NCI-H1930 (cell line): ENCODE data around the gene ACP6.
"Not testable (repeated sequence)": the region's sequence is repeated elsewhere in the genome, so short reads cannot be mapped to it uniquely, and the experiment has no call there.

ENCODE experiments used
- DNase-seq, 2 experiments: peaks; one replicate each; lab custom pipeline; 2025; lab: John Stamatoyannopoulos, UW

The ACP6 gene

DNA sequence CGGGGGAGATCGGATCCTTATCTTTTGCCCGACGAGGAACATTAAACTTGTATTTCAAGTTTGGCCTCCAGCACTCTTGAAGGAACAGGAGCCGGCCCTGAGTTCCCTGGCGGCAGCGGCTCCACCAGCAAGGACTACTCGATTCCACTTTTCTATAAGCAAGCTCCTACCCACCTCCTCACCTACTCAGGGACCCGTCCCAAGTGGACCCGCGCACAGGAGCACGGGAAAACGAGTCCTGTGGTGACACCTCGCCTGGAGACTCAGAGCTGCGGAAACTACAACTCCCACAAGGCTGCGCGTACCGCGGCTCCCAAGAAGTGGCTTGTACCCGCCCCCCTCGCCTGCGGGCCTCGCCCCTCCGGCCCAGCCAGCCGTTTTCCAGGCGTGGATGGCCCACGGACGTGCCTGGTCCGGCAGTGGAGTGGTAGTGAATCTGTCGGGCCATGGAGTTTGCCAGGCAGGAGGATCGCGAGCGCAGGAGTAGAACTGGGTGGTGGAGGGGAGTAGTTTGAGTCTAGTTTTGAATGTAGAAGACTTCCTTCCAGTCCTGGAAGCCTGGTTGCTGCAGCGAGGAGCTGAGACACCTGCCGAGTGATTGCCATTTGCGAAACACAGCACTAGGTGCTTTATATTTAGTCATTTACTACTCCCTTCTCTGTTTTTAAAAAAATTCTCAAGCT lies at the start of gene ACP6:
Gene ACP6 (minus strand): TSS at position 206 of the 683 bp plus-strand sequence. CDS start 476 bp downstream, outside the sequence.
- peak; percentile 85 to 94 for DNase-seq

DNA sequence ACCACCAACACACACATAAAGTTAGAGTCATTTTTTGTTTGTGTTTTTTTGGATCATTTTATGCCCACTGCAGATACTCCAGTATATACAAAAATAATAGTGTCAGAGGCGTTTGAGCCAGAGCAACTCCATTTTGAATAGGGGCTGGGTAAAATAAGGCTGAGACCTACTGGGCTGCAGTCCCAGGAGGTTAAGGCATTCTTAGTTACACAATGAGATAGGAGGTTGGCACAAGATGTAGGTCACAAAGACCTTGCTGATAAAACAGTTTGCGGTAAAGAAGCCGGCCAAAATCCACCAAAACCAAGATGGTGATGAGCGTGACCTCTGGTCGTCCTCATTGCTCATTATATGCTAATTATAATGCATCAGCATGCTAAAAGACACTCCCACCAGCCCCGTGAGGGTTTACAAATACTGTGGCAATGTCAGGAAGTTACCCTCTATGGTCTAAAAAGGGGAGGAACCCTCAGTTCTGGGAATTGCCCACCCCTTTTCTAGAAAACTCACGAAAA lies 49.4 kb upstream of the ACP6 start:
- DNase-seq, result no peak

DNA sequence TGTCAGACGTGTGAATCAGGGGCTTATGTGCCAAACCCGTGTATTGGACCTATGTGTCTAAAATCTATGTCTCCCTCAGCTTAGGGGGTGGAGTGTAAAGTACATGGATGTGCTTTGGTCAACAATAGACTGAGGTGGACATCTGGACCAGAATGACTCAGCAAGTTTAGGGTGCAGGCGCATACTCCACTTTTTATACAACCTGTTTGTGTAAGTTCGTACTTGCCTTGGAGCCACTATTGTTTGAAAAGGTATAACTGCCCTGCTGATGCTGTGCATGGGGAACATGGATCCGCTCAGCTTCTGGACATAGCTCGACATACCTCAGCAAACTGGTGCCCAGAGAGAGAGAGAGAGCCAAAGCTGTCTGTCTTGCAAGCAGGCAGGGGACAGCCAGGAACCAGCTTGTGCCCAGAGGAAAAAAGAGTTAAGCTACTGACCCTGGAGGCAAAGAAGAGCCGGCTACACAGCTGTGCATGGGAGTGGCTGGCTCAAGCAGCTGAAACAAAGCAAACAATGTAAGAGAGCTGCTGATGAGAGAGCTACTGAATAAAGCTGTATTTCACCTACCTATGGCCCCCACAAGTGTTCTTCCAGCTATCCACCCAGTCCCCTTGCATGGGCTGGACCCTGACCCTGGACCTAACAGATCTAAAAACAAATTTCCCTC lies 48.8 kb upstream of the ACP6 start:
- DNase-seq, result no peak

DNA sequence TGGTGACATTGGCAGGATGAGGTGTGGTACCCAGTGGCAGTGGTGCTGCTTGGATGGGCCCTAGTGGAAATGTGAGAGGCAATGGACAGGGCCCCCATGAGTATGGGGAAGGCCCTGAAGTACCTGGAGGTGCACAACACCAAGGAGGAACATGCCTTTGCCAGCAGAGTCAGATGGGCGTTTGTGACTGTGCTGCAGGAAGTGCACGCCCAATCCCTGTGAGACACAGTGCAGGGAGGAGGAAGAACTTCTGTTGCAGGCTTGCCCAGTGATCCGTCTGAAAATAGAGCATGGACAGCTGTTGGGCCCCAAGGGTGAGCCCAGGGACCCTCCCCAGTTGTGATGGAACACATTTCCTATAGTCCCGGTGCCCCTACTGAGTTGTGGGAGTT lies 47.4 kb upstream of the ACP6 start:
- DNase-seq, result no peak

DNA sequence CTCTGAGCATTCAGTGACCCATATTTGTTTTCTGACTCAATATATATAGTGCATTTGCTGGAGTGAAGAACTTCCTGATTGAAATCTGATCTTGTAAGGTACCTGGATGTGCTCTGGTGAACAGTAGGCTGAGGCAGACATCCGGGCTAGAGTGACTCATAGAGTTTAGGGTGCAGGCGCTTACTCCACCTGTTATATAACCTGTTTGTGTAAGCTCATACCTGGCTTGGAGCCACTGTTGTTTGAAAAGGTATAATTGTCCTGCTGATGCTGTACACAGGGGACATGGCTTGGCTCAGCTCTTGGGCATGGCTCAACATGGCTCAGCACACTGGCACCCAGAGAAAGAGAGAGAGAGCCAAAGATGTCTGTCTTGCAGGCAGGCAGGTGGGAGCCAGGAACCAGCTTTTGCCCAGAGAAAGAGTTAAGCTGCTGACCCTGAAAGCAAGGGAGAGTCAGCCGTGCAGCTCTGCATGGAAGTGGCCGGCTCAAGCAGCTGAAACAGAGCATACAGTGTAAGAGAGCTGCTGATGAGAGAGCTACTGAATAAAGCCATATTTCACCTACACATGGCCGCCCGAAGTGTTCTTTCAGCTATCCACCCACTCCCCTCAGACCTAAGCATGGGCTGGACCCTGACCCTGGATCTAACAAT lies 46.9 kb upstream of the ACP6 start:
- DNase-seq, result peak in 1 of 2 experiments; percentile 6

DNA sequence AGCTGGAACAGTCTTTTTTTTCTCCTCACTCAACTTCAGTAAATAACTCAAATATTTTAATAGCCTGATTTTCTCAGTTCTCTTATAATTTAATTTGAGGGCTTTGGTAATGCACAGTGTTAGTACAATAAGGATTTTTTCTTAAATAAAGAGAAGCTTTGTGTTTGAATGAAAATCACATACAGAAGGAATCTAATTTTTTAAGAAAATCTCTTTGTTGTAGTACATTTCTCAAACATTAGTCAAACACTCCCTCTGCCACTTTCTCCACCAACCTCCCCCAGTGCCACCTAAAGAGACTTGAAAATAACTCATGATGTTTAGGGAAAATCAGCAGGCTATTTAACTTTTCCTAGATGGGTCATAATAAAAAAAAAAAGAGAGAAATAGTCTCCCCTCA lies 42.3 kb upstream of the ACP6 start:
- DNase-seq, result no peak

DNA sequence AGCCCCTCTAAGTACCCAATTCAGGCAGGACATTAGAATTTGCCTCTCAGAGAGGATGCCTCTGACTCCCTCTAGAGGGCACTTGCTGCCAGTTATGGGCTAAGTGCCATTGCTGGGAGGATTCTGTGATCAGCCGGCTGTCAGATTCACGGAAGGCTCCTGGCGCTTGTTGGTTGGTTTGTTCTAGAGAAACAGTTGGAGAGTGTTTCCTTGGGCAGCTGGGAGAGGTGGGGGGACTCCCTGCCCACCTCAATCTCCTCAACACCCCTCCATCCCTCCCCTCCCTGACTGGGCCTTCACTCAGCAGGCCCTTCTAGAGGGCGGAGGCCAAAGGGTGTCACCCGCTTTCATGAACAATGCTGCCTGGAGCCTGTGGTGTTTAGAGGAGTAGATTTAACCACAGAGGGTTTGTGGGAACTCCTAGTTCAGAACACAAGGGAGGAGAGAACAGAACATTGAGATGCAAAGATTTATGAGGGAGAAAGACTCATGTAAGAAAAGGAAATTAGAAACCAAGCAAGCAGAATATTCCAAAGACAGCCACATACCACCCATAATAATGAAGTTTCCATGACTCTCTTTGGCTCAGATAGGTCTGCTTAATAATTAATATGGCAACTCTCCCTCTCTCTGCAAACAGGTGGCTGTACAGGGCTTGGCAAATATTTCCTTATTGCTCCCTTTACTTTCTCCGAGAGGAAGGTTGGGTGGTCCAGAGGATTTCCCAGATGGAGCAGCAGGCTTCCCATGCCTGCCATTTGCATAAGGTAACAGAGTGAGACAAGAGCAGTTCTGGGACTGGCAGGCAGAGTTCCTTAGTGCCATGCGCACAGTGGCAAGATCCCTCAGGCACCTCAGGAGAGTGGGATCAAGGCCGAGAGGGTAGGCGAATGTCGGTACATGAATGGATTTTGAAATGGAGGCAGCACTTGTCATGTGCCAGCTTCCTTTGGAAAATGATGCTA lies 30.0 kb upstream of the ACP6 start:
- peak; percentile 44 to 62 for DNase-seq

DNA sequence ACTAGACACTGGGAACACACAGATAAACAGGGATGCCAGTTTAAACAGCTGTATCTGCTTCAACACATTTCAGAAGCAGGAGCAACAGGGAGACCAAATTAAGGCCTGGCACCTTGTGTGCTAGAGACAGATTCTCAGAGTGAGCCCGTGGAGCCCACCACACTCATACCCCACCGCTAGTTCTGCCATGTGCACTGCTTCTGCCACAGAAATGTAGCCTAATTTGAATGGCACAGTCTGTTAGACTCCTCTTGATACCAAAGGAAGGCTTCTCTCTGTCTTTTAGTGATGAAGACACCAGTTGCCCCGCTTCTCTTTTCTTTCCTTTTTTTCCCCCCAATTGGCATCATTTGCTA lies 29.3 kb upstream of the ACP6 start:
- no peak for DNase-seq

DNA sequence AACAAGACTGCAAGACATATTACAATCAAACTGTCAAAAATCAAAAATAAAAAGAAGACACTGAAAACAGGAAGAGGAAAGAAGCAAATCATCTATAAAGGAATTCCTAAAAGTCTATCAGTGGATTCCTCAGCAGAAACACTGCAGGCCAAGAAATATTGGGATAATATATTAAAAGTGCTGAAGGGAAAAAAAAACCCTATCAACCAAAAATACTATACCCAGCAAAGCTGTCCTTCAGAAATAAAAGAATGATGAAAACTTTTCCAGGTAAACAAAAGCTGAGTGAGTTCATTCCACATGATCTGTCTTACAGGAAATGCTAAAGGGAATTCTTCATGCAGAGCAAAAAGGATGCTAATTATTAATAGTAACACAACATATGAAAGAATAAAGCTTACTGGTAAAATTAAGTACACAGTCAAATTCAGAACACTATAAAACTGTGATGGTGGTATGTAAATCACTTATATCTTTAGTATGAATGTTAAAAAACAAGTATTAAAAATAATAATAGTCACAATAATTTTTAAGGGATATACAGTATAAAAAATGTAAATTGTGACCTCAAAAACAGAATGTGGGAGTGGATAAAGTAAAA lies 12.9 kb upstream of the ACP6 start:
- DNase-seq, result no peak

DNA sequence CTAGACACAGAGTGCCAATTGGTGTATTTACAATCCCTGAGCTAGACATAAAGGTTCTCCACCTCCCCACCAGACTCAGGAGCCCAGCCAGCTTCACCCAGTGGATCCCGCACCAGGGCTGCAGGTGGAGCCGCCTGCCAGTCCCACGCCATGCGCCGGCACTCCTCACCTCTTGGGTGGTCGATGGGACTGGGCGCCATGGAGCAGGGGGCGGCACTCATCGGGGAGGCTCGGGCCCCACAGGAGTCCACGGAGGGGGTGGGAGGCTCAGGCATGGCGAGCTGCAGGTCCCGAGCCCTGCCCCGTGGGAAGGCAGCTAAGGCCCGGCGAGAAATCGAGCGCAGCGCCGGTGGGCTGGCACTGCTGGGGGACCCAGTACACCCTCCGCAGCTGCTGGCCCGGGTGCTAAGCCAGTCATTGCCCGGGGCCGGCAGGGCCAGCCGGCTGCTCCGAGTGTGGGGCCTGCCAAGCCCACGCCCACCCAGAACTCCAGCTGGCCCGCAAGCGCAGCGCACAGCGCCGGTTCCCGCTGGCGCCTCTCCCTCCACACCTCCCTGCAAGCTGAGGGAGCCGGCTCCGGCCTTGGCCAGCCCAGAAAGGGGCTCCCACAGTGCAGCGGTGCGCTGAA lies 10.4 kb upstream of the ACP6 start:
- not testable (repeated sequence) for DNase-seq

DNA sequence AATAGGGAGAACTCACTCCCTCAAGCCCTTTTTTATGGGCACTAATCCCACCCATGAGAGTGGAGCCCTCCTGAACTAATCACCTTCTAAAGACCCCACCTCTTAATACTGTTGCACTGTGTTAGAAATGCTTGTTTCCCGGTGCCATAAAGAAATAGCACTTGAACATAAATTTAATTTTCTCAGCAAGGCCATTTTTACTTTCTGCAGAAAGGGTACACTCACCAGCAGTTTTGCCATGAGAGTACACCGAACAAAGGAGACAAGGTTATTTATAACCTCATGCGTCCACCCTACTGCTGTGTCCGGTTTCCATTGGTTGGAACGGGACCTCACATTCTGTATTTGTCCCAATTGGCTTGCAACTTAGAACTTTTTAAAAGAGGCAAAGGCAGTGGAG lies 7.4 kb upstream of the ACP6 start:
- not testable (repeated sequence) for DNase-seq

DNA sequence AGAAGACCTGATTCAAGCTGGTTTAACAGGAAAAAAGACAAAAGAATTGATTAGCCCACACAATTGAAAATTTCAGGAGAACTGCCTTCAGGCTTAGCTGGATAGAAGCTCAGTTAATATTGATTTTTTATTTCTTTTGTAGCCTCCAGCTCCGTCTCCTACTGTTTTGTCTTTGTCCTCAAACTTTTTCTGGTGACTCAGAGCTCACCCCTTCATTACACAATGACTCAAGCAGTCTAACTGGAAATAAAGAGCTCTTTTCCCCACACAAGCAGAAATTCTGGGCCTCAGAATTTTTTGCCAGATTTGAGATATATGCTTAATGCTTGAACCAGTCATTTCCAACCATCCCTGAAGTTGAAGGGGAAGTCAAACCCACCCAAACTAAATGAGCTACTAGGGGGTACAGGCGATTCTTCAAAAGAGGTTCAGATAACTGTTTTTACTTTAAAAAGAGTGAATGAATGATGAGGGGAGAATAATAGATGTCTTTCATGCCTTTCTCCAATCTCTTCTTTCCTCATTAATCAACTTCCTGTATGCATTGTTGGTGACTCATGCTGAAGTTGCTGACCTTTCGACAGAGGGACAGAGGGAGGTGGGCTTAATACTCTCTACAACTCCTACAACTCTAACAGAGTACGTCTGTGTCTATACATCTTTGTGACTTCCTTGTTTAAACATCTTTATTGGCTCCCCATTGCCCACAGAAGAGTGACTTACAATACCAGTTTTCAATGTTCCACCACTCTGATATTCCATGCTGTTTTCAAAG lies 6.2 kb upstream of the ACP6 start:
- no peak for DNase-seq

DNA sequence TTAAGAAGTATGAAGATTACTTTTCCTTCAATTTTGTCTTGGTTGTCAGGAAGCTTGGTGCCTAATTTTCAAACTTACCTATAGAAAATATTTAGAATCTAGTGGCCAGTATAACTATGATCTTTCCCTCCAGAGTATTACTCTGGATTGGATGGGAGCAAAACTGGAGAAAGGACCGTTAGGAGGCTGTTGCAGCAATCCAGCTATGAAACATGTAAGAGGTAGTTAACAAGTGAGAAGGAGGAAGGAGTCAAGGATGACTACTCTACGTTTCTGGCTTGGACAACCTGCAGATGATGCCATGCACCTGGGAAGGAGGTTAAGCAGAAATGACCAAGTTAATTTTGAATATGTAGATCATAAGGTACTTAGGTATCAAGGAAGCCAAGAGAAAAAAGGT lies 3.5 kb upstream of the ACP6 start:
- no peak for DNase-seq

DNA sequence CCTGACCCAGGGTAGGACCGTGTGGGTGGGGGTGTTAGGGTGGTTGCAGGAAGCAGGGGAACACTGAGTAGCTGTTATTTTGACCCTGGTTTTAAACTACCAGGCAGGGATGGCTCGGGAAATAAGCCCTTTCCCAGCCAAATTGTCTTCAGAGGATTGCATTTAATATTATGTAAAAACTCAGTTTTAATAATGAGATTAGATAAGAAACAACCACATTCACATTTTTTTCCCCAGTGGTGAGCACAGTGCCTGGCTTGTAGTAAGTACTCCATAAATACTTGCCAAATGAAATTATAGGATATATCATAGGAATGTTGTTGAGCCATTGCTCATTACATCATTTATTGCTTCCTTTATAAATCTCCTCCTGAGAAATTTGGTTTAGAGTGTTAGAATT lies 3.1 kb upstream of the ACP6 start:
- DNase-seq, result no peak

DNA sequence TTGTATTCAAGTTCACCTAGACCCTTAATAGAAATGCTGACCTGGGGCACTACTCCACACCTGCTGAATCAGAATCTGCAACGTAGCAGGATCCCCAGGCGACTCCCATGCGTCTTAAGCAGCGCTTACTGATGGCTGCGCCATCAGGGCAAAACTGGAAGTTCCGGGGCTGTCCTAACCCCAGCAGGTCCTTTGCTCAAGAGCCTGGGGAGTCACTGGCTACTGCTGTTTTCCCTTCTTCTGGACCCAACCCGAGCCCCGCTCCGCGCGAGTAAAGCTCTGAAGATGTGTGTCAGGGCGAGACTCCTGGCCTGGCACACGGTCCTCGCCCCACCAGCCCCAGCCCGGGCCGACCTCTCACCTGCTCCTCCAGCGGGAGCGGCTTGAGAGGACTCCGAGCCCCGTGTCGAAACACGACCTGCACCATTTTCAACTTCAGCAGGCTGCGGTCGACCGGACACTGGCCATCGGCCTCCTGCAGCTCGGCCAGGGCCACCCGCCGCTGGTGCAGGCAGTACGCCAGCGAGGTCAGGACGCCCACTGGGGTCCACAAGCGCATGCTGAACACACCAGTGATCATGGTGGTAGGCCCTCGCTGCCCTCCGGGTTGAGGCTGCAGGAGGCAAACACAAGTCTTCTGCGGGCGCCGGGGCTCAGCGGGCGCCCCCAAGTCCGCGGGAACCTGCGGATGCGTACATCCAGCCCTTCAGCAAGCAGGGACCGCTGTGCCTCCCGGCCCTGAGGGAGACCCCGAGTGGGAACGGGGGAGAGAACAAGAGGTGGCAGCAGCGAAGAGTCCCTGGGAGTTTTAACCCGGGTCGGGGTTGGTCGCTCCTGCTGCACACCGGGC lies 630 bp downstream of the ACP6 start:
- DNase-seq, result peak in 1 of 2 experiments; percentile 37

DNA sequence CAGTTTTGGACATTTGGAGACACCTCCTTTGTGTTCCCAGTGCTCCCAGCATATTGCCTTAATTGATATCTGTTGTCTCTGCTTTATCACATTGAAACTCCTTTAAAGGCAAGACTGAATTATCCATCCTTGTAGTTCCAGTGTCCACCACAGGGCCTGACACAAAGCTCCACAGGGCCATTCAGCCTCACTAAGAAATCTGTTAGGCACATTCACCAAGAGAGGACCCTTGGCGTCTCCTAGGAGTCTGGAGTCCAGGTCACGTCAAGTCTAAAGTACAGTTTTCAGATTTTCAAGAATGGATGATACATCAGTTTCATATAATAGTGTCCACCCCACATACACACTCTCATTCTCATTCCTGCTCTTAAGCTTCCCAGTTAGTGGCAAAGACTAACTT lies 4.8 kb downstream of the ACP6 start:
- DNase-seq, result no peak

DNA sequence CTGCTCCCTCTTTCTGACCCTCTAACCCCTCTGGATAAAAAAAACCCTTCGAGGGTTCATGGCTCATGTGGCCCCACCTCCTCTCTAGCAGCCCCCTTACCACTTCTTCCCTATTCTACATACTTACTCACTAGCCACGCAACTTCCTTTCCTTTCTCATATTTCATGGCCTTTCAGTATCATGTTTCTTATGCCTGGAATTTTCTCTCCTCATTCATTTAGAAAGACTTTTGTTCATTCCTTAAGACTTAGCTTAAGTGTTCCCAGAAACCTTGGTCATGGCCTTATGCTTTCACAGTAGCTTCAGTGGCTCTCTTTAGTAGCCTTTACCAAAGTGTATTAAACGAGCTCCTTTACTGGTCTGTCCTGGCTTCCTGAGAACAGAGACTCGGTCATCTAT lies 6.1 kb downstream of the ACP6 start:
- no peak for DNase-seq

DNA sequence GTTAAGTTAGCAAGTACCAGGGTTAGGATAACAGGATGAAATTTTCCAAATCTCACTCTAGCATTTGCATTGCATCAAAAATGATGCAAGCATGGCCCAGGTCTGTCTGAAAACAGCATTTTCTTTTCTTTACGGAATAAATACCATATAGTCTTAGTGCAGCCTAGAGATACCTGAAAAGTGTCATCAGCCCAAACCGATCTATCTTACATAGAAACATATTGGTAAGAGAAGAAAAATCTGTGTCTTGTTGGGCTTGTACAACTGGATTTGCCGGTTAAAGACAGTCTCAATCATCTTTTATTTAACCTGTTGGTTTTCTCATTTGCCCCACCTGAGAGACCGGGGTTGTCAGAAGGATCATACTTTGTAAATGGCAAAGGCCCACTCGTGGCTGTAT lies 15.8 kb downstream of the ACP6 start:
- no peak for DNase-seq

DNA sequence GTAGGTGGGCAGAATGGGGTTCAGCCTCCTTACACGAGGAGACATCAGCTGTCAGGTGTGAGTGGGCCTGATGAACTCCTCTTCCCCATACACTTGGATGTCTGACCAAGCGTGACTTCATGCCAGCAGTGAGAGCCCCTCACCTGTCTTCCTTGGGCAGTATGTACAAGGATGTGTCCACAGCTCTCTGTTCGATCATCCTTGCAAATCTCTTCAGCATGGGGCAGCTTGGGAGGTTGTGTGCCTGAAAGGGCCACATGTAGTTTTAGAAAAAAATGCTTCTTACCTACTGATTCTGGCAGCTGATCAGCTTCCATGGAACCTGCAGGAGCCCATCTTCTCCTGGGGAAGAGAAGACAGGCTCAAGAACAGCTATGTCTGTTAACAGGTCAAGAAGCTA lies 18.0 kb downstream of the ACP6 start:
- no peak for DNase-seq
